Activated CD8-positive, alpha-beta T cell treated with anti-CD3 and anti-CD28 coated beads for 36 hours (primary cell): ENCODE results near the gene SOX8. TPM values are rescaled to one million over a fixed set of nuclear protein-coding genes. Genes with fewer than 3 reads are reported as not detected.

Source experiments
- ATAC-seq: fragments of 200-7000 bp; cut with Tn5 transposase; one replicate; pipeline ENCODE4 v1.10.0; 2021; ENCODE audit warnings: mild to moderate bottlenecking, moderate library complexity
- CTCF ChIA-PET: fragments of 350-600 bp; sonication (Branson Sonifier 250); formaldehyde crosslinking; loops from one replicate; lab custom pipeline; 2021; ENCODE audit warnings: antibody characterized with exemption; lab: Charles Lee
- POLR2A ChIA-PET: fragments of 350-600 bp; sonication (Branson Sonifier 250); formaldehyde crosslinking; loops from one replicate; lab custom pipeline; 2021; ENCODE audit warnings: antibody characterized with exemption; lab: Charles Lee
- DNase-seq: peaks from one replicate; pipeline ENCODE4 v3.0.0-alpha.2; 2020
- H3K27ac Mint-ChIP-seq: one replicate; pipeline ENCODE4 v1.8.0; 2021; ENCODE audit warnings: mild to moderate bottlenecking, mixed read lengths
- H3K27me3 Mint-ChIP-seq: one replicate; pipeline ENCODE4 v1.8.0; 2021; ENCODE audit warnings: mixed read lengths
- H3K36me3 Mint-ChIP-seq: one replicate; pipeline ENCODE4 v1.8.0; 2021; ENCODE audit warnings: low read depth, mixed read lengths
- H3K4me1 Mint-ChIP-seq: one replicate; pipeline ENCODE4 v1.8.0; 2021; ENCODE audit warnings: low read depth, mixed read lengths
- H3K4me3 Mint-ChIP-seq: one replicate; pipeline ENCODE4 v1.8.0; 2021; ENCODE audit warnings: mild to moderate bottlenecking, moderate library complexity, mixed read lengths
- H3K9me3 Mint-ChIP-seq: one replicate; pipeline ENCODE4 v1.8.0; 2021; ENCODE audit warnings: mixed read lengths
- intact Hi-C: fragments of 100-400 bp; cut with micrococcal nuclease; formaldehyde crosslinking; loops from one replicate; pipeline ENCODE4 v1.10.0; 2022
- total RNA-seq, 2 experiments: library from RNA; stranded (reverse); gene quantifications; one replicate each; pipeline ENCODE4 v1.2.3, GENCODE V29; 2021
- TF ChIP-seq, protein P1 (sequence below): fragments of 200-600 bp; IDR thresholded peaks from one replicate; pipeline ENCODE4 v1.8.0; 2022; ENCODE audit warnings: antibody characterized with exemption, mild to moderate bottlenecking

SOX8 gene
- total RNA-seq, 2 experiments from 2014 or later = 1.6 to 2.1 TPM

DNA sequence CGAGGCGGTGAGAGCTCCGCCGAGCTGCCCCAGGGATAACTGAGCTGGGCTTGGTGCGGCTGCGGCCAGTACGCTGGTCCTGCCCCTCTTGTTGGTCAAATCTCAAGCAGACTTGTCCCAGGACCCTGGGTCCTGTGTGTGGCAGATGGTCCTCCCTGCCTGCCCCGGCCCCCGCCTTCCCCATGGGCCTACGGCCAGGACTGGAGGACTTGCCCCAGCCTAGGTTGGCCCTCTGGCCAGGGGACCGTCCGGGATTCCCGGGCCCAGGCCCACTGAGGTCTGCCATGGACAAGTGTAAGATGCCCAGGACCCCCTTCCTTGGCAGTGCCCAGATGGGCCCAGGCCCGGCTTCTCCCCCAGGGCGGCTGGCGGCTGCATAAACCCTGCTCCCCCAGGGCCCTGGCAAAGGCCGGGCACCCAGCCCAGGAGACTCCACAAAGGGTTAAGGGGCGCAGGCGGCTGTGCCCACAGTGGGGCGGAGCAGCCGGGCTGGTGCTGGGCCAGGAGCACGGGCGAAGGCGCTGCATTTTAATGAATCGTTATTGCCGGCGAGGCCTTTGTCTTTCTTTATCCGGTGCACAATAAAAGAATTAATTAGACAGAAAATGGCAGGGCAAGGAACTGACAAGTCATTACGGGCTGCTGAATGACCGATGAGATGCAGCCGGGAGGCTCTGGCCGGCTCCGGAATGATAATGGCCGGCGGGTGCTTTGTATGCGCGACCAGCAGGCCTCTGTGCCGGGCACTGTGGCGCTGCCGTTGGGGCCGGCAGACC lies 9.1 kb downstream of the SOX8 start:
- no peak overlapping the region for H3K27ac Mint-ChIP-seq
- peaks cover 8% of the 10 kb centered on the region for H3K9me3 Mint-ChIP-seq
- CTCF ChIA-PET = no interaction called here
- no peak overlapping the region for H3K4me3 Mint-ChIP-seq
- intact Hi-C loops = no loop called here
- H3K27me3 Mint-ChIP-seq = no peaks in the 10 kb centered on the region
- TF ChIP-seq, protein P1, sequence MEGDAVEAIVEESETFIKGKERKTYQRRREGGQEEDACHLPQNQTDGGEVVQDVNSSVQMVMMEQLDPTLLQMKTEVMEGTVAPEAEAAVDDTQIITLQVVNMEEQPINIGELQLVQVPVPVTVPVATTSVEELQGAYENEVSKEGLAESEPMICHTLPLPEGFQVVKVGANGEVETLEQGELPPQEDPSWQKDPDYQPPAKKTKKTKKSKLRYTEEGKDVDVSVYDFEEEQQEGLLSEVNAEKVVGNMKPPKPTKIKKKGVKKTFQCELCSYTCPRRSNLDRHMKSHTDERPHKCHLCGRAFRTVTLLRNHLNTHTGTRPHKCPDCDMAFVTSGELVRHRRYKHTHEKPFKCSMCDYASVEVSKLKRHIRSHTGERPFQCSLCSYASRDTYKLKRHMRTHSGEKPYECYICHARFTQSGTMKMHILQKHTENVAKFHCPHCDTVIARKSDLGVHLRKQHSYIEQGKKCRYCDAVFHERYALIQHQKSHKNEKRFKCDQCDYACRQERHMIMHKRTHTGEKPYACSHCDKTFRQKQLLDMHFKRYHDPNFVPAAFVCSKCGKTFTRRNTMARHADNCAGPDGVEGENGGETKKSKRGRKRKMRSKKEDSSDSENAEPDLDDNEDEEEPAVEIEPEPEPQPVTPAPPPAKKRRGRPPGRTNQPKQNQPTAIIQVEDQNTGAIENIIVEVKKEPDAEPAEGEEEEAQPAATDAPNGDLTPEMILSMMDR = no peak
- no peaks in the 10 kb centered on the region for H3K36me3 Mint-ChIP-seq
- POLR2A ChIA-PET = no interaction called here
- H3K4me1 Mint-ChIP-seq = peaks cover 9% of the 10 kb centered on the region
- ATAC-seq = no peak
- DNase-seq = no peak

DNA sequence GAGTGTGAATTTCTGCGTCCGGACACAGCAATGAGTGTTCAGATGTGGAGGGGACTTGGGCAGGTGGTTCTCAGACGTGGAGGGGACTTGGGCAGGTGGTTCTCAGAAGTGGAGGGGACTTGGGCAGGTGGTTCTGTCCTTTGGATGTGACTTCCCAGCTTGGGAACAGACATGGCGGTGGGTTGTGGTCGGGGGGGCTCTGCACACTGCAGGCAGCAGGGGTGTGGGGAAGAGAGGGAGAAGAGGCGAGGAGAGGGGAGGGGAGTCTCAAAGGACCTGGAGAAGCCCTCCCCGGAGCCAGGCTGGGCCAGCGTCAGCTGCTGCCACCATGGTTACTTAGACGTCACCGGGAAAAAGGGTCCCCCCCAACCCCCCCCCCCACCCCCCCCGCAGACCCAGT lies 9.8 kb downstream of the SOX8 start:
- DNase-seq (no peak), ATAC-seq (no peak)
- no peak overlapping the region for H3K27ac Mint-ChIP-seq
- H3K4me1 Mint-ChIP-seq = peaks cover 13% of the 10 kb centered on the region
- POLR2A ChIA-PET = no interaction called here
- TF ChIP-seq, protein P1 = no peak
- H3K4me3 Mint-ChIP-seq = no peak overlapping the region
- no peaks in the 10 kb centered on the region for H3K36me3 Mint-ChIP-seq
- intact Hi-C loops = no loop called here
- no peaks in the 10 kb centered on the region for H3K27me3 Mint-ChIP-seq
- CTCF ChIA-PET = no interaction called here
- H3K9me3 Mint-ChIP-seq = peaks cover 8% of the 10 kb centered on the region

DNA sequence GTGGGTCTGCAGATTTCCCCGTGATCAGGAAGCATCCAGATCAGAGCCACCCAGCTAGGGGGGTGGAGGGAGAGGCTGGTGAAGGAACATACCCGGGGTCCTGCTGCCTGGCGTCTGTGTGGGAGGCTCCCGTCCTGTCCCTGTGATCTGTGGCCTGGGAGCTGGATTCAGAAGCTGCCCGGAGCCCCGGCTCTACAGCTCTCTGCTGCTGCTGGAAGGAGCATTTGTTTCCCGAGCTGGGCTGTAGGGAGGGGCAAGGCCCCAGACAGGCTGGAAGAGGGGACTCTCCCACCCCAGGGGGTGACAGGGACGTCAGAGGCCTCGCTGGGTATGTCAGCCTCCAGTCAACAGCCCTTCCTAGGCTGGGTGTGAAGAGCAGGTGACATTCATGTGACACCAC lies 10.2 kb downstream of the SOX8 start:
- H3K27ac Mint-ChIP-seq = no peak overlapping the region
- no peak overlapping the region for H3K4me3 Mint-ChIP-seq
- no peak for DNase-seq

DNA sequence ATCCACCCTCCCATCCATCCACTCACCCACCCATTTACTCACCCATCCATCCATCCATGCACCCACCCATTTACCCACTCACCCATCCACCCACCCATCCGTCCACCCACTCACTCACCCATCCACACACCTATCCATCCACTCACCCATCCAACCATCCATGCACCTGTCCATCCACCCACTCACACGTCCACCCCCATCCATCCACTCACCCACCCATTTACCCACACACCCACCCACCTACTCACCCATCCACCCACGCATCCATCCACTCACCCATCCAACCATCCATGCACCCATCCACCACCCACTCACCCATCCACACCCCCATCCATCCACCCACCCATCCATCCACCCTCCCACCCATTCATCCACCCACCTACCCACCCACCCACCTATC lies 12.2 kb downstream of the SOX8 start:
- DNase-seq = no peak
- H3K27me3 Mint-ChIP-seq = peaks cover 3% of the 10 kb centered on the region
- CTCF ChIA-PET = no interaction called here
- no peak for ATAC-seq
- H3K4me1 Mint-ChIP-seq = peaks cover 32% of the 10 kb centered on the region
- POLR2A ChIA-PET = no interaction called here
- TF ChIP-seq, protein P1 = no peak
- H3K36me3 Mint-ChIP-seq = no peaks in the 10 kb centered on the region
- H3K4me3 Mint-ChIP-seq = no peak overlapping the region
- peaks cover 8% of the 10 kb centered on the region for H3K9me3 Mint-ChIP-seq
- intact Hi-C loops = no loop called here
- no peak overlapping the region for H3K27ac Mint-ChIP-seq

More for the DNA sequence above, 10.2 kb downstream of the SOX8 start:
- Mint-ChIP-seq H3K9me3 (peaks cover 8% of the 10 kb centered on the region), H3K27me3 (peaks cover 3% of the 10 kb centered on the region), H3K36me3 (no peaks in the 10 kb centered on the region), H3K4me1 (peaks cover 15% of the 10 kb centered on the region)
- TF ChIP-seq, protein P1 = no peak
- ATAC-seq = no peak
- intact Hi-C loops = no loop called here
- ChIA-PET POLR2A (no interaction called here), CTCF (no interaction called here)

DNA sequence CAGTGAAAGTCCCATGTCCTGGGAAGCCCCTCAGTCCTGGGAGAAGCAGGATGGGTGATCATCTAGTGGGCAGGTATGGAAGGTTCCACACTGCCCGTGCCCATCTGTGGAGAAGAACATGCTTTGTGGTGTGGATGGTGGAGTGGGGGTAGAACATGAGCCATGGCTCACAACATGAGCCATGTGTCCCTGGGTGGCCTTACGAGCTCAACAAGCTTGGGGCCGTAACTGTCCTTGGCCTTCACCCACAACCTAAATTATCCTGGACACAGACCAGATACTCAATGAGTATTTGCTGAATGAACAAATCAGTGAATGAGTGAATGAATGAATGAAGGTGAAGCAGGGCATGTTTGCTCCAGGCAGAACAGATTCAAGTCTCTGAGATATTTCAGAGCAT lies 13.5 kb downstream of the SOX8 start:
- peaks cover 36% of the 10 kb centered on the region for H3K4me1 Mint-ChIP-seq
- no peaks in the 10 kb centered on the region for H3K36me3 Mint-ChIP-seq
- DNase-seq (peak; percentile 27), ATAC-seq (no peak)
- TF ChIP-seq, protein P1 = no peak
- no peak overlapping the region for H3K4me3 Mint-ChIP-seq
- intact Hi-C loops = no loop called here
- ChIA-PET POLR2A (interaction anchor here (0.6 to 1.7 kb wide), 4 partner anchors 9 to 33 kb away, joined by 3 to 6 read pairs (median 4); no protein-coding TSS in a partner anchor), CTCF (interaction anchor here (0.9 to 1.0 kb wide), 2 partner anchors 11 to 283 kb away, joined by 3 to 4 read pairs; no protein-coding TSS in a partner anchor)
- H3K9me3 Mint-ChIP-seq = peaks cover 8% of the 10 kb centered on the region
- peaks cover 3% of the 10 kb centered on the region for H3K27me3 Mint-ChIP-seq
- no peak overlapping the region for H3K27ac Mint-ChIP-seq
